HEK293T (cell line): ENCODE results near the gene SOX21.

Source experiments
- ARNT ChIP-seq: fragments of 450-650 bp; IDR thresholded peaks from 2 replicates; pipeline ENCODE4 v1.6.1; 2017; ENCODE audit warnings: mild to moderate bottlenecking
- BHLHE40 ChIP-seq: fragments of 450-650 bp; IDR thresholded peaks from 2 replicates; pipeline ENCODE4 v1.6.1; 2016; ENCODE audit warnings: mild to moderate bottlenecking, moderate library complexity, borderline replicate concordance
- FOXK2 ChIP-seq: fragments of 450-650 bp; IDR thresholded peaks from 2 replicates; pipeline ENCODE4 v1.6.1; 2016; ENCODE audit warnings: mild to moderate bottlenecking
- FOXM1 ChIP-seq: fragments of 450-650 bp; IDR thresholded peaks from 2 replicates; pipeline ENCODE4 v1.6.1; 2017; ENCODE audit warnings: mild to moderate bottlenecking, borderline replicate concordance
- HDGF ChIP-seq: fragments of 450-650 bp; IDR thresholded peaks from 2 replicates; pipeline ENCODE4 v1.6.1; 2017; ENCODE audit warnings: antibody characterized with exemption, borderline replicate concordance
- L3MBTL2 ChIP-seq: fragments of 450-650 bp; conservative IDR thresholded peaks from 2 replicates; pipeline ENCODE4 v1.6.1; 2016; ENCODE audit warnings: mild to moderate bottlenecking
- NFRKB ChIP-seq: fragments of 450-650 bp; IDR thresholded peaks from 2 replicates; pipeline ENCODE4 v1.6.1; 2016; ENCODE audit warnings: mild to moderate bottlenecking, moderate library complexity
- PKNOX1 ChIP-seq: fragments of 450-650 bp; IDR thresholded peaks from 2 replicates; pipeline ENCODE4 v1.6.1; 2016
- SP1 ChIP-seq: fragments of 450-650 bp; IDR thresholded peaks from 2 replicates; pipeline ENCODE4 v1.6.1; 2017
- SUZ12 ChIP-seq: fragments of 450-650 bp; IDR thresholded peaks from 2 replicates; pipeline ENCODE4 v1.6.1; 2016; ENCODE audit warnings: mild to moderate bottlenecking
- TARDBP ChIP-seq: fragments of 450-650 bp; IDR thresholded peaks from 2 replicates; pipeline ENCODE4 v1.6.1; 2016
- ZNF384 ChIP-seq: fragments of 450-650 bp; IDR thresholded peaks from 2 replicates; pipeline ENCODE4 v1.6.1; 2016

GRCh38 chr13:94758436-94758960 is 46.2 kb upstream of the SOX21 start:
- TF ChIP-seq TARDBP (no peak), SUZ12 (no peak), SP1 (no peak), FOXM1 (no peak), FOXK2 (no peak), ZNF384 (no peak), HDGF (no peak), NFRKB (no peak), ARNT (no peak), PKNOX1 (no peak), BHLHE40 (no peak), L3MBTL2 (no peak)
